Measurements from ENCODE around the gene SLC7A6OS. TPM values are rescaled to one million over a fixed set of nuclear protein-coding genes. Genes with fewer than 3 reads are reported as not detected.
A peak's percentile ranks its signal among the peaks of the same experiment; 100 is the strongest.
"Not testable (repeated sequence)": the region's sequence is repeated elsewhere in the genome, so short reads cannot be mapped to it uniquely, and the experiment has no call there.

Gene SLC7A6OS
- total RNA-seq, 4 donors from 2014 or later: 8.8 to 18.1 (median 10.1) TPM

DNA sequence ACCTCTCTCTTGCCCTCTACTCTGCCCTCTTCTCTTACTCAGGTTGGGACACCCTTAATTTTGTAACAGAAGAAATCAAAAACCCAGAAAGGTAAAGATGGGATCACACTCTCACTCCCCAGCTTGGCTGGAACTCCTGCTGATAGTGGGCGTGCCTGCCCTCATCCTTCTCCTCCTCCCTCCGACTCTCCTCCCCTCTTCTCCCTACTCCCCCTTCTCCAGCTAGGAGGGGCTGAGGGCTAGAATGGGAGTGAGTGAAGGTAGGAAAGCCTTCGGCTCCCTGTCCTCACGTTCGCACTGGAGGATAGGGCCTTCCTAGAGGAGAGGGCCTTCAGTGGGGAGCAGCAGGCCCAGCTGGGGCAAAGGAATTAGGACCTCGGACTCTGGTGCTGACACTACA is 20.3 kb downstream of the SLC7A6OS start:
- peaks cover 54% of the 10 kb centered on the region for H3K4me1 ChIP-seq
- WGBS: 74% methylated on average over 5 of the region's 6 CpGs
- H3K27ac ChIP-seq: peak overlapping the region; percentile 5
- TF ChIP-seq CTCF (IDR thresholded peaks at IDR 0.05) (no peak), POLR2A (IDR thresholded peaks at IDR 0.05) (no peak), POLR2AphosphoS5 (IDR thresholded peaks at IDR 0.05) (no peak), EP300 (IDR thresholded peaks at IDR 0.05) (no peak)
- H3K27me3 ChIP-seq: no peaks in the 10 kb centered on the region
- peaks cover 54% of the 10 kb centered on the region for H3K36me3 ChIP-seq
- H3K9me3 ChIP-seq: no peaks in the 10 kb centered on the region
- no peak for DNase-seq (ENCODE audit: low spot score in 2 of 2)
- no peak overlapping the region for H3K4me3 ChIP-seq

DNA sequence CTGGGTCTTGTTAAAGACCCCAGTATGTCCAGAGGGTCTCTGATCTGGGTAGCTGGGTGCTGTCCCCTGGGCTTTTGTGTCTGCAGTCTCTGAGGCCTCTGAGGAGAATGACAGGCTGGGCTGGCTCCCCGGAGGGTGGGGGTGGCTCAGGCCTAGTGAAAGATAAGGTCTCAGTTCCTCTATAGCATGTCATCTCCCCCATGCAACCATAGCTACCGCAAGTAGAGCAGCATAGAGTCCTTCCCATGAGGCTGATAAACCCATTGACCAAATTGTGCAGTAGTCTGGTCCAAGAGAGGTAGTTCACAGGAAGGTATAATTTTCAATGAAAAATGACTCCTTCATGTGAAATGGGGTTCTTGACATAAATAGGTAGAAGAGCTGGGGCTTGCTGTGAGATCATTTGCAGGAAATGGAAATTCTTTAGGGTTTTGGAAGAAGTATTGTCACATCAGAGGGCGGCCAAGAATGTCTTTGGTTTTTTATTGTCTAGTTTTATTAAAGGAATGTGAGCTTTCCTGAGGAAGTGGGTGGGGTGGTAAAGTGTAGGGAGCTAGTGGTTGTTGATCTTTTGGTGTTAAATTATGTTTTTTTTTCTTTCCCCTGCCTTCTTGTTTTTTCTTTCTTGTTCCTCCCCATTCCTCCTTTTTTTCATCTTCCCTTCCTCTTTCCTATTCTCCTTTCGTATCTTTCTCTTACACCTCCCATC is 21.0 kb downstream of the SLC7A6OS start:
- Histone ChIP-seq H3K27ac (peak overlapping the region; percentile 28), H3K9me3 (no peaks in the 10 kb centered on the region), H3K27me3 (no peaks in the 10 kb centered on the region), H3K4me1 (peaks cover 60% of the 10 kb centered on the region), H3K4me3 (no peak overlapping the region), H3K36me3 (peaks cover 52% of the 10 kb centered on the region)
- 70% methylated on average over 4 of the region's 4 CpGs for WGBS
- DNase-seq (ENCODE audit: low spot score in 2 of 2): no peak
- TF ChIP-seq CTCF (IDR thresholded peaks at IDR 0.05) (no peak), POLR2AphosphoS5 (IDR thresholded peaks at IDR 0.05) (no peak), POLR2A (IDR thresholded peaks at IDR 0.05) (no peak), EP300 (IDR thresholded peaks at IDR 0.05) (no peak)

DNA sequence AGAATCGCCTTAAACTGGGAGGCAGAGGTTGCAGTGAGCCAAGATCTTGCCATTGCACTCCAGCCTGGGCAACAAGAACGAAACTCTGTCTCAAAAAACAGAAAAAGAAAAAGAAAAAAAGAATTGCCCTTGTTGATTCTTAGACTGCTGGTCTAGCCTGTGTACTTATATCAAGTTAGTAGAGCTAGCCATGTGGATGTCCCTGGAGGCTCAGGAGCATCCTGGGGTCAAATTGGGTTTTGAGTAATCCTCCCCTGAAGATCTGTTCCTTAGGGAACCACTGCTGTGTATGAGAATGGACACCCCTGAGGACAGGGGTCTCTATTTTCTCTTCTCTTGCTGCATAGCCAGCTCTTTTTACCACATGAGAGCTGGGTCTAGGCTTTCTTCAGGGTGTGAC is 21.5 kb downstream of the SLC7A6OS start:
- WGBS: 88% methylated on average over 2 of the region's 2 CpGs
- Histone ChIP-seq H3K9me3 (no peaks in the 10 kb centered on the region), H3K36me3 (peaks cover 47% of the 10 kb centered on the region), H3K27ac (peak overlapping the region; percentile 28), H3K4me3 (no peak overlapping the region), H3K4me1 (peaks cover 66% of the 10 kb centered on the region), H3K27me3 (no peaks in the 10 kb centered on the region)
- DNase-seq (ENCODE audit: low spot score in 2 of 2): no peak
- TF ChIP-seq EP300 (IDR thresholded peaks at IDR 0.05) (no peak), POLR2AphosphoS5 (IDR thresholded peaks at IDR 0.05) (no peak), CTCF (IDR thresholded peaks at IDR 0.05) (no peak), POLR2A (IDR thresholded peaks at IDR 0.05) (no peak)

DNA sequence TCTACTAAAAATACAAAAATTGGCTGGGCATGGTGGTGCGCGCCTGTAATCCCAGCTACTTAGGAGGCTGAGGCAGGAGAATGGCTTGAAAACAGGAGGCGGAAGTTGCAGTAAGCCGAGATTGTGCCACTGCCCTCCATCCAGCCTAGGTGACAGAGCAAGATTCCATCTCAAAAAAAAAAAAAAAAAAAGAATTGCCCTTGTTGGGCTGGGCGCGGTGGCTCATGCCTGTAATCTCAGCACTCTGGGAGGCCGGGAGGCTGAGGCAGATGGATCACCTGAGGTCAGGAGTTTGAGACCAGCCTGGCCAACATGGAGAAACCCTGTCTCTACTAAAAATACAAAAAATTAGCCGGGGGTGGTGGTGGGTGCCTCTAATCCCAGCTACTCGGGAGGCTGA is 21.9 kb downstream of the SLC7A6OS start:
- Histone ChIP-seq H3K4me1 (peaks cover 70% of the 10 kb centered on the region), H3K36me3 (peaks cover 43% of the 10 kb centered on the region), H3K27ac (peak overlapping the region; percentile 79)
- not testable (repeated sequence) for H3K4me3 ChIP-seq; DNase-seq (ENCODE audit: low spot score in 2 of 2); H3K9me3 ChIP-seq; H3K27me3 ChIP-seq
- 86% methylated on average over 9 of the region's 9 CpGs for WGBS

DNA sequence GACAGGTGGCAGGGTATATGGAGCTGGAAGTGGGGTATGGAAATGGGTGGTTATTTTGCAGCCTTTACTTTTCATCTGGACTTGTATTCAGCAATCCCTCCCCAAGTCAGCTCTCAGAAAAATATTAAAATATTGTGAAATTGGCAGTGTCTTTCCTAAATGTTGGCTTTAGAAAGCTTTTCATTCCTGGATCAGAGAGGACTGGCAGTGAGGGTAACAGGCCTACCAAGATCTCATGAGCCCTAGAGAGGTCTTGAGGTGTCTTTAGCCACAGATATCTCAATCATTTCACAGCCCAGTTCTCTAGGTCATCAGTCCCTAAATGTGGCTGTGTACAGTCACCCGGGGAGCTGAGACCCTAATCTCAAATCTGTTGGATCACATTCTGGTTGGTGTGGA is 22.5 kb downstream of the SLC7A6OS start:
- Histone ChIP-seq H3K27ac (peak overlapping the region; percentile 79), H3K4me1 (peaks cover 74% of the 10 kb centered on the region), H3K36me3 (peaks cover 38% of the 10 kb centered on the region)

More for the DNA sequence above, 22.5 kb downstream of the SLC7A6OS start:
- TF ChIP-seq EP300 (IDR thresholded peaks at IDR 0.05) (no peak), CTCF (IDR thresholded peaks at IDR 0.05) (no peak), POLR2AphosphoS5 (IDR thresholded peaks at IDR 0.05) (no peak), POLR2A (IDR thresholded peaks at IDR 0.05) (no peak)
- Histone ChIP-seq H3K9me3 (no peaks in the 10 kb centered on the region), H3K4me3 (no peak overlapping the region), H3K27me3 (no peaks in the 10 kb centered on the region)
- no peak for DNase-seq (ENCODE audit: low spot score in 2 of 2)
- 100% methylated on average over 1 of the region's 1 CpG for WGBS

Data from suprapubic skin (tissue), 4 donors.